HT1080 (cell line): Measurements from ENCODE around the gene YIPF2. TPM values are rescaled to one million over a fixed set of nuclear protein-coding genes. Genes with fewer than 3 reads are reported as not detected.

ENCODE experiments used
- DNase-seq: peaks from one replicate; pipeline ENCODE4 v3.0.0-alpha.2; 2015; ENCODE audit warnings: low read depth
- total RNA-seq: library from RNA; depleted of rRNA; stranded (reverse); fragments of >200 nt; shearing (Covaris generic); gene quantifications from 2 replicates; pipeline ENCODE4 v1.2.3, GENCODE V29; 2014

YIPF2 gene
- total RNA-seq, 1 experiment from 2014 or later, result 65.3 TPM

- no peak for DNase-seq
Measured at GRCh38 chr19:10911579-10912363, 16.7 kb downstream of the YIPF2 start.

DNA sequence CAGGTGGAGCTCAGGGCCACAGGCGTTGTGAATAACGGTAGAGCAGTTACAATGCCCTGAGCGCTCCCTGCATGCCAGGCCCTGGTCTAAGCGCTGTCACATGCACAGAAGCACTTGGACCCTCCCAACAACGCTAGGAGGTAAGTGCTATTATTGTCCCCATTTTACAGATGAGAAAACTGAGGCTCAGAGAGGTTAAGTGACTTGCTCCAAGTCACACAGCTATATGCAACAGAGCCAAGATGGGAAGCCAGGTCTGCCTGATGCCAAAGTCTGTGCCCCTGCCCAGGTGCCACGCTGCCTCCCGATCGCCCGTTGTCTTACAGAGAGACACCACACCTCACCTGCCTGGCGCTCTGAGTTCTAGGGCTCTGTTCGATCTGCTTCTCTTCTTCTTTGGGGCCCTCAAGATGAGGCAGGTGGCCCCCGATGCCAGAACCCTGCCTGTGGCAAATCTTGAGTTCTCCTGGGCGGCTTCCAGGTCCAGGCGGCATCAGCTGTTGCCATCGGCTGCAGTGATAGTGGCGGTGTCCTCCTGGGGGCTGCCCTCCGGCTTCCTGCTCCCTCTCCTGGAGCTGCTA lies 20.0 kb downstream of the YIPF2 start:
- no peak for DNase-seq

GRCh38 chr19:10907925-10908324 lies 20.5 kb downstream of the YIPF2 start:
- DNase-seq, result no peak

DNA sequence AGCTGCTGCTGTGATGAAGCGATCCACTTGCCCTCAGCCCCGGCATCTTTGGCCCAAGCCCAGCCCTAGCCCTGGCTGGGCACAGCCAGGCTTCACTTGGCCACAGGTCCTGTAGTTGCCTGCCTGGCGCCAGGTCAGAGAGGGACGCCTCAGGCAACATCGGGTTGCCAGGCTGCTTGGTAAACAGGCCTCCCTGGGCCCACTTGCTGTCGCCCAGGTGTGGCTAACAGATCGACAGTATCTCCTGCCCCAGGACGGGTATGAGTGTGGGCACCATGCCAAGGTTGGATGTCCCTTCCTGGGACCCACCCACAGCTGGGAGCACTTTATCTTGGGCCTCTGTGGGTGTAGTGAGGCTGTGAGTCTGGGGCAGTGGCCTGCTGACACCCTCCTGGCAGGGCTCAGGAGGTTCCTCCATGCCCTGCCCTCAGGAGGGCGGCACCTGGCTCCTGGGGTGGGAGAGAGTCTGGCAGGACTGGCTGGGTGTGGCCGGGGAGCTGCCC lies 29.2 kb downstream of the YIPF2 start:
- DNase-seq, result no peak

GRCh38 chr19:10898633-10899032 lies 29.8 kb downstream of the YIPF2 start:
- no peak for DNase-seq

- DNase-seq, result no peak
Measured at GRCh38 chr19:10896851-10897526, 31.4 kb downstream of the YIPF2 start.

DNA sequence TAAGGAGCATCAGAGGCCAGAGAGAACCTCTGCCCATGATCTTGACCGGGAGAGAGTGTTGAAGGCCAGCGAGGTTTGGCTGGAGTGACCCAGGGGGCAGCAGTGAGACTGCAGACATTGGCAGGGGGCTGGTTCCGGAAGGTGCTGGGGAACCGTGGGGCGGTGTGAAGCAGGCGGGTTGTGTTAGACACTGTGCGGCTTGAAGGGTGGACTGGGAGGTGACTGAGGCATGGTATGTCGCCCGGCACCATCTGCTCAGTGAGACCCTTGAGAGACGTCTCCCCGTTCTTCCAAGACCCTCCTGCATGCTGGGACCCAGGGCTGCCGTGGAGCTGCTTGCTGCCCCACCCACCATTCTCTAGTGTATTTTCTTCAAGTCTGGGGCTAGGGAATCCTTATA lies 32.5 kb downstream of the YIPF2 start:
- no peak for DNase-seq

DNA sequence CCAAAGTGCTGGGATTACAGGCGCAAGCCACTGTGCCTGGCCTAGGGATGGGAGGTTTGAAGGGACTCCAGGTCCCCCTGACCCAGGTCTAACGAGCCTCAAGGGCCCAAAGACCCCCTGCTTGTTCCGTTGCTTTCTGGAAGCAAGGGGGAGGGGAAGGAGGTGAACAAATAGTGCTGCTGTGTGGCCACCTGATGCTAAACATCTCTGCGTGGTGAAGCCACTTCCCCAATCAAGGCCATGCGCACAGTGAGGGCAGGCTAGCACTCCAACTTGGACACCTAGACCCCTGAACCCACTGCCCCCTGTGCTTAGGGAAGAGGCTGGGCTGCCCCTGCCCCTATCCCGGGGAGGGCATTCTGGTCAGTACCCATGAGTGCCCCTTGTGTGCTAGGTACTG lies 33.1 kb downstream of the YIPF2 start:
- DNase-seq, result no peak

- no peak for DNase-seq
Measured at GRCh38 chr19:10894911-10895213, 33.6 kb downstream of the YIPF2 start.

GRCh38 chr19:10892256-10892655 lies 36.2 kb downstream of the YIPF2 start:
- DNase-seq, result no peak

- DNase-seq, result no peak
Measured at GRCh38 chr19:10891405-10892086, 36.9 kb downstream of the YIPF2 start.

DNA sequence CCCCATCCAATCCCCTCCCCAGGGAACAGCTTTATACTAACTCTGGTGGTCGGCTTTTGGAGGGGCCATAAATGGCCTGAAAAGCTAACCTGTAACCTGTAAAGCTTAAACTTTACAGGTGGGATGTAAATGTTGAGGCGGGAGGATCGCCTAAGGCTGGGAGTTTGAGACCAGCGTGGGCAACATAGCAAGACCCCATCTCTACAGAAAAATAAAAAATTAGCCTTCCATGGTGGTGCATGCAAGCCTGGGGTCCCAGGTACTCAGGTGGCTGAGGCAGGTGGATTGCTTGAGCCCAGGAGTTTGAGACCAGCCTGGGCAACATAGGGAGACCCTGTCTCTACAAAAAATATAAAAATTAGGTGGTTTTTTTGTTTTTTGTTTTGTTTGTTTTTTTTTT lies 38.6 kb downstream of the YIPF2 start:
- DNase-seq, result no peak

- no peak for DNase-seq
Measured at GRCh38 chr19:10888421-10888866, 40.0 kb downstream of the YIPF2 start.

DNA sequence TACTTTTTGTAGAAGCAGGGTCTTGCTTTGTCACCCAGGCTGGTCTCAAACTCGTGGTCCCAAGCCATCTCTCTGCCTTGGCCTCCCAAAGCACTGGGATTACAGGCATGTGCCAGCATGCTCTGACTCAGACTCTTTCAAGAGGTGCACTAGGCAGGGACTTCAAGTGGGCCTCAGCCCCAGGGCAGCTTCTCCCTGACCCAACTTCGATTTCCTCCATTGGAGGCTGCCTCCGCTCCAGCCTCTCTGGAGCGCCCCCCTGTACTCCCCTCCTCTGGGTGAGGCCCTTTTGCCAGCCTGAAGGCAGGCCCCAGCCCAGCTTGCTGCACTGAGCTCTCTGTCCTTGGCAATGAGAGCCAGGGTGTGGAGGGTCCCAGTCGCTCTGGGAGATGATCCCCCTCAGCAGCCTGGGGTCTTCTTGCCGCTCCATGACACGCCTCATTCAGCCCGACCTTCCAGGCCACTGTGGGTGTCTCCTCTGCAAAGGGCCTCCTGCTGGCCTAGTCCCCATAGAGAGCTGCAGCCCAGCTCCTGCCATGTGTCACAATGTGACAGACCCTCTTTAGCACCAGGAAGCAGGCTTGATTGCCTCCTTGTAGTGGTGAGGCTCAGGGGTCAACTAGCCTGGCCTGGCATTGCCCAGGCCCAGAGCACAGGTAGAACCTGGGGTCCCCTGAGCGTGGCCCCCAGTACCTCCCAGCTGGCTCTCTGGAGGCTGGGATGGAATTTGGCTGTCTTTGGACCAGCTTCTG lies 40.6 kb downstream of the YIPF2 start:
- no peak for DNase-seq

- DNase-seq, result no peak
Measured at GRCh38 chr19:10885201-10886169, 43.0 kb downstream of the YIPF2 start.

DNA sequence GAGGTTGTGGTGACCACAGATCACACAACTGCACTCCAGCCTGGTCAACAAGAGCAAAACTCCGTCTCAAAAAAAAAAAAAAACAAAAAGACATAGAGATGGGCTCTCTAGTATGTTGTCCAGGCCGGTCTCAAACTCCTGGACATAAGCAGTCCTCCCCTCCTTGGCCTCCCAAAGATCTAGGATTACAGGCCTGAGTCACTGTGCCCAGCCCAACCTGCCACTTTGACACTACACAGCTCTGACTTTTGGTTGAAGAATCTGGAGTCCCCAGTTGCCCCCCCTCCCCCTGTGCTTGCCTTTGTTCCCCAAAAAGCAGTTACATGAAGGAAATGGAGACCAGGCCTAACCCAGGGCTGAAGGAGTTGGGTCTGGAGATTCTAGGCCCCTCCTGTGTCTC lies 44.2 kb downstream of the YIPF2 start:
- DNase-seq, result peak; percentile 46

DNA sequence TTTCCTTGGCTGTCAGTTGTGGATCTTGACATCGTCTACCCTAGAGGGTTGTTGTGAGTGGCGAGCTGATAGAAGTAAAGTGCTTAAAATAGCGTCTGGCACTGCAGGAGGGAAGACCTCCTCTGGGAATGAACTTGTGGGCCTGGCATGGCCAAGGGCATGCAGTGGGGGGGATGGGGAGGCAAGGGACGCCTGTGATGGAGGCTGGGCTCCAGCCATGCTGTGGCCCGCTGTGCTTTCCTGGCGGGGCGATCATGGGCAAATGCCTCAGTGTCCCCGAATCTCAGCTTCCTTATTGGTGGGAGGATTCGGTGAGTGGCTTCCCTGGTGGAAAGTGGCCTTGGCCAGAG lies 46.4 kb downstream of the YIPF2 start:
- no peak for DNase-seq

DNA sequence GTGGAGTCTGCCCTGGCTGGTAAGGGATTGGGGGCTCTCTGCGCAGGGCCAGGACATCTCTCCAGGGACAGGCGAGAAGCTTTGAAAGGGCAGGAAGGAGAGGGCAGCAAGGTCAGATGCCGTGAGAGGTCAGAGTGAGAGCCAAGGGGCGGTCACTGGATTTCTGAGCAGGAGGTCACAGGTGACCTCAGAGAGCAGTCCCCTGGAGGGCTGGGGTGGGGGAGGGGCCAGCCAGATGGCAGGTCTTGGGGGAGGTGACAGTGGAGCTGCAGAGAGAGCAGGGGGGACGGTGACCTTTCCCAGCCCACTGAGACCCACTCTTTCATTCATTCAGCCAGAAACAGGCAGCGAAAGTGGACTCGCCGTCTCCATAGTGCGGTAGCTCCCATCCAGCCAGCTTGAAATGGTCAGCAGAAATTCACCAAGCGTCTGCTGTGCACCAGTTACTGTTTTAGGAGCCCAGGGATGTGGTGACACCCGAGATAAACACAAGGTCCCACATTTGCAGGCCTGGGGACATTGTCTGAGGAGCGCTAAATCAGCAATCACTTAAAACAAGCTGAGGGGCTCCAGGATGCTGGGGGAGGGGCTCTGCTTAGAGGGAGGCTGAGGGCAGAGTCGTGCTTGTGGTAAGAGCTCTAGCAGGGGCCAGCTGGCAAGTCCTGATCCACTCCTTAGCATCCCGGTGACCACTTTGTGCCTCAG lies 46.9 kb downstream of the YIPF2 start:
- no peak for DNase-seq

DNA sequence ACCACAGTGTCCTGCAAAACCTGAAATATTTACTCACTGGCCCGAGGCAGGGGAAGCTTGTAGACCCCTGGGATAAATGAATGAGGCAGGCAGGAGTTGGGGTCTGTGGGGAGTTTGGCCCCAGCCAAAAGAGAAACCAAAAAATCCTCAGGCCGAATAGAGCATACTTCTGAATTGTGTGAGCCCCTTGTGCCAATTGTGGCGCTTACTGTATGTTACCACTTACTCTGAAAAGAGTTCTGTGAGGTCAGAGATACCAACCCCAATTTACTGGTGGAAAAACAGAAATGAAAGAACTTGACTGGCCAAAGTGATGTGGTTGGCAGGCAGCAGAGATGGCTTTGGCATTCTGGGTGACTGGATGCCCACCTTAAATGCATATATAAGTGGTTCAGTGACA lies 50.2 kb downstream of the YIPF2 start:
- no peak for DNase-seq
